K562 (cell line): Measurements from ENCODE around the gene TLCD4. TPM values are rescaled to one million over a fixed set of nuclear protein-coding genes. Genes with fewer than 3 reads are reported as not detected.
A peak's percentile ranks its signal among the peaks of the same experiment; 100 is the strongest.

Experiments used
- ATF3 ChIP-seq, 2 experiments: fragments of 450-650 bp in 1 of 2; sonication (generic) in 1 of 2; formaldehyde crosslinking in 1 of 2; IDR thresholded peaks in 1 of 2; conservative IDR thresholded peaks in 1 of 2; 2 replicates each; pipeline versions ENCODE4 v1.6.1 to v1.8.1; 2016 to 2023; ENCODE audit warnings: mild to moderate bottlenecking in 2 of 2, moderate library complexity in 2 of 2, inconsistent platforms in 1 of 2, missing genetic modification reagents in 1 of 2
- BRF1 ChIP-seq: IDR thresholded peaks from 3 replicates; pipeline ENCODE4 v1.6.1; 2011; ENCODE audit warnings: borderline replicate concordance, mild to moderate bottlenecking; ENCODE audit not compliant: insufficient read length; ENCODE audit errors: extremely low read depth
- CBFA2T3 ChIP-seq: fragments of 450-650 bp; IDR thresholded peaks from 2 replicates; pipeline ENCODE4 v1.6.1; 2017
- CBX1 ChIP-seq: sonication (generic); IDR thresholded peaks from 2 replicates; pipeline ENCODE4 v1.6.1; 2016; ENCODE audit warnings: antibody characterized with exemption, low read depth, mild to moderate bottlenecking
- CEBPB ChIP-seq: fragments of 450-650 bp; IDR thresholded peaks from 2 replicates; pipeline ENCODE4 v1.6.1; 2016; ENCODE audit warnings: missing genetic modification characterization, missing compliant biosample characterization
- CREBBP ChIP-seq: IDR thresholded peaks from one replicate; pipeline ENCODE4 v1.6.1; 2012; ENCODE audit warnings: low read depth, mild to moderate bottlenecking, control low read depth, inconsistent platforms, low read length
- ELF1 ChIP-seq: fragments of 200-800 bp; sonication (Bioruptor generic); IDR thresholded peaks from 2 replicates; pipeline ENCODE4 v1.6.1; 2016; ENCODE audit warnings: missing genetic modification characterization, missing compliant biosample characterization
- EWSR1 ChIP-seq: fragments of 450-650 bp; IDR thresholded peaks from 2 replicates; pipeline ENCODE4 v1.6.1; 2018; ENCODE audit warnings: borderline replicate concordance, mild to moderate bottlenecking, low read depth, moderate library complexity; ENCODE audit not compliant: partially characterized antibody
- HCFC1 ChIP-seq: IDR thresholded peaks from 2 replicates; pipeline ENCODE4 v1.6.1; 2012; ENCODE audit warnings: low read depth, low read length, improper control_type of control experiment
- HOMEZ ChIP-seq: fragments of 250-450 bp; sonication (Bioruptor Pico); IDR thresholded peaks from 2 replicates; pipeline ENCODE4 v1.4.0; 2020; ENCODE audit warnings: mild to moderate bottlenecking, moderate library complexity
- IRF1 ChIP-seq: sonication (generic); formaldehyde crosslinking; IDR thresholded peaks from 2 replicates; pipeline ENCODE4 v1.8.0; 2022; ENCODE audit warnings: missing genetic modification reagents, mild to moderate bottlenecking, borderline replicate concordance
- KHSRP ChIP-seq: fragments of 450-650 bp; IDR thresholded peaks from 2 replicates; pipeline ENCODE4 v1.6.1; 2017
- MCM2 ChIP-seq: fragments of 450-650 bp; IDR thresholded peaks from 2 replicates; pipeline ENCODE4 v1.6.1; 2017; ENCODE audit warnings: low read depth, mild to moderate bottlenecking
- NFYB ChIP-seq: IDR thresholded peaks from 2 replicates; pipeline ENCODE4 v1.6.1; 2011; ENCODE audit warnings: mild to moderate bottlenecking, moderate library complexity; ENCODE audit not compliant: insufficient read length; ENCODE audit errors: extremely low read depth
- RCOR1 ChIP-seq, 2 experiments: IDR thresholded peaks; 2 replicates each; pipeline ENCODE4 v1.6.1; 2012; ENCODE audit warnings: low read depth in 2 of 2, low read length in 2 of 2, borderline replicate concordance in 1 of 2, improper control_type of control experiment in 1 of 2
- SMARCA4 ChIP-seq: fragments of 450-650 bp; IDR thresholded peaks from 2 replicates; pipeline ENCODE4 v1.6.1; 2016
- ZBTB43 ChIP-seq: sonication (generic); formaldehyde crosslinking; IDR thresholded peaks from 2 replicates; pipeline ENCODE4 v1.8.0; 2023; ENCODE audit warnings: mild to moderate bottlenecking, missing genetic modification reagents
- ZNF133 ChIP-seq: fragments of 250-450 bp; sonication (Bioruptor Pico); IDR thresholded peaks from 2 replicates; pipeline ENCODE4 v1.4.0; 2020; ENCODE audit warnings: mild to moderate bottlenecking
- ZNF507 ChIP-seq: conservative IDR thresholded peaks from 2 replicates; pipeline ENCODE4 v1.6.1; 2017; ENCODE audit warnings: missing genetic modification characterization, missing compliant biosample characterization
- ZNF512 ChIP-seq: IDR thresholded peaks from 2 replicates; pipeline ENCODE4 v1.6.1; 2016; ENCODE audit warnings: missing genetic modification characterization, missing compliant biosample characterization
- ZNF57 ChIP-seq: fragments of 450-650 bp; formaldehyde crosslinking; IDR thresholded peaks from 2 replicates; pipeline ENCODE4 v1.4.0; 2020; ENCODE audit warnings: mild to moderate bottlenecking, moderate library complexity
- ZNF717 ChIP-seq: fragments of 250-450 bp; sonication (Bioruptor Pico); IDR thresholded peaks from 2 replicates; pipeline ENCODE4 v1.5.0; 2021
- polyA plus RNA-seq, 8 experiments: library from polyadenylated mRNA; depleted of rRNA in 4 of 8; stranded (reverse) in 5 of 8; unstranded in 3 of 8; fragments of >200 nt; fragmentation: Nextera tagmentation in 2 of 8; fragmentation: Illumina TruSeq in 1 of 8; extraction: Ambion mirVana in 2 of 8; extraction: Trizol in 1 of 8; gene quantifications; 2 replicates each; pipeline versions ENCODE4 v1.2.1 to v1.2.3, GENCODE V29; 2011 to 2014; ENCODE audit warnings: inconsistent platforms in 1 of 8, missing spikeins in 1 of 8
- total RNA-seq, 7 experiments: library from RNA; depleted of rRNA in 6 of 7; stranded (reverse); fragments of >200 nt in 6 of 7; fragmentation: Illumina TruSeq in 2 of 7; extraction: Trizol in 2 of 7; gene quantifications; 2 replicates each; pipeline versions ENCODE4 v1.2.1 to v1.2.3, GENCODE V29; 2011 to 2021; ENCODE audit warnings: low replicate concordance in 1 of 7

Gene TLCD4
- total and polyA plus RNA-seq, 9 of the 15 experiments (the other 6 are each of a cell fraction or from before 2014, with no cell fraction given): 3.5 to 19.8 (median 7.6) TPM

GRCh38 chr1:95084317-95085176, 32.6 kb upstream of the TLCD4 start (continued):
- peak; percentile 64 for TF ChIP-seq SMARCA4
- TF ChIP-seq CBX1: no peak
- TF ChIP-seq ZNF57 (CRISPR knock-in tag): no peak
- no peak for TF ChIP-seq IRF1 (CRISPR knock-in tag)
- TF ChIP-seq ELF1: 0 out of 2 replicates have a peak, but pooled peaks have one; percentile 31
- no peak for TF ChIP-seq ZNF133 (CRISPR knock-in tag)
- TF ChIP-seq EWSR1: no peak
- no peak for TF ChIP-seq KHSRP
- TF ChIP-seq CBFA2T3: peak; percentile 14; the same call in 1 of the 2 replicates
- no peak for TF ChIP-seq ZNF512
- peak in 1 of 2 experiments; percentile 15; a peak in 1 of 4 replicates for TF ChIP-seq RCOR1 (IDR thresholded peaks at IDR 0.05; ENCODE audit: borderline replicate concordance in 1 of 2, low read depth in 2 of 2, low read length in 2 of 2)
- TF ChIP-seq ATF3 (IDR thresholded peaks at IDR 0.05): peak; percentile 64
- TF ChIP-seq ATF3 (CRISPR knock-in tag; conservative IDR thresholded peaks at IDR 0.05): no peak
- no peak for TF ChIP-seq CREBBP
- TF ChIP-seq ZNF507 (tag): no peak
- no peak for TF ChIP-seq NFYB
- TF ChIP-seq CEBPB: no peak
- no peak for TF ChIP-seq MCM2
- no peak for TF ChIP-seq ZBTB43
- no peak for TF ChIP-seq HOMEZ (CRISPR knock-in tag)
- no peak for TF ChIP-seq BRF1
- TF ChIP-seq HCFC1: 0 out of 2 replicates have a peak, but pooled peaks have one; percentile 7
- no peak for TF ChIP-seq ZNF717 (CRISPR knock-in tag)
